Globus pallidus (tissue), 1 donor: ENCODE data around the gene PSG7.
"Not testable (repeated sequence)": the region's sequence is repeated elsewhere in the genome, so short reads cannot be mapped to it uniquely, and the experiment has no call there.

Source experiments
- DNase-seq: peaks from one replicate; pipeline ENCODE4 v3.0.0-alpha.2; 2015; ENCODE audit warnings: low spot score

The PSG7 gene

DNA sequence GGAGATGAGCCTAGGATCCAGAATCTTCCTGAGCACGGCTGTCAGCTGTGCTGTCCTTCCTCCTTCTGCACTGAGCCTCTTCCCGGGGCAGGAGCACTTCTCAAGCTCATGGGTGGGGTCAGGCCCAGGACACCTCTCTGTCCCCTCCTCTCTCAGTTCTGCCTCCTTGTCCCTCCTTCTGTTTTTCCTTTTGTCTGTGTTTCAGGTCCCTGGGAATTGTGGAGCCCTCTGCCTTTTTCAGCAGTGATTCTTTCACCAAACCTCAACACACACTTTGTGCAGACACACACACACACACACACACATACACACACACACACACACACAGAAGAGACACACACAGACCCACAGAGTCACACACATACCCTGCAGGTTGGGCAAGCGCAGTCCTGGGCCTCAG lies at the start of gene PSG7:
Gene PSG7 (minus strand): TSS at position 101 of the 400 bp plus-strand sequence. CDS start 131 bp downstream, outside the sequence.
- DNase-seq, result not testable (repeated sequence)

- no peak for DNase-seq
These were observed 48.6 kb upstream of the PSG7 start for GRCh38 chr19:42985588-42985987.

DNA sequence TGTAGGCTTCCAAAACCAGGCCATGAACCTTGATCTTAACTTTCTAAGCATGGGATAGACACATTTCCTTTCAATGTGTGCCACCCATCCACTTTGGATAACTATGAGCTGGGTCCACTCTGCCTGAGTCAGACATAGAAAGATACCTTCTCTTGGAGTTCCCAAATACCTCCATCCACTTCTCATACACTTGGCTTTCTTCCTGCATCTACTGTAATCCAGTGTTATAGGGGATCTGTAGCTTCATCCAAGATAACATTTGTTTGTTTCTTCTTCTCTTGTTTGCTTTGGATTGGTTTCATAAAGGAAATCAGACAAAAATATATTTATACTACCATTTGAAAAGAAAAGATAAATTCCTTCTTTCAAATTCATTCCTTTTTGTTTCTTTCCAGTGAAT lies 45.1 kb upstream of the PSG7 start:
- DNase-seq, result not testable (repeated sequence)

GRCh38 chr19:42971451-42971850 lies 34.4 kb upstream of the PSG7 start:
- DNase-seq, result not testable (repeated sequence)

- no peak for DNase-seq
These were observed 28.2 kb upstream of the PSG7 start for GRCh38 chr19:42965176-42965575.

DNA sequence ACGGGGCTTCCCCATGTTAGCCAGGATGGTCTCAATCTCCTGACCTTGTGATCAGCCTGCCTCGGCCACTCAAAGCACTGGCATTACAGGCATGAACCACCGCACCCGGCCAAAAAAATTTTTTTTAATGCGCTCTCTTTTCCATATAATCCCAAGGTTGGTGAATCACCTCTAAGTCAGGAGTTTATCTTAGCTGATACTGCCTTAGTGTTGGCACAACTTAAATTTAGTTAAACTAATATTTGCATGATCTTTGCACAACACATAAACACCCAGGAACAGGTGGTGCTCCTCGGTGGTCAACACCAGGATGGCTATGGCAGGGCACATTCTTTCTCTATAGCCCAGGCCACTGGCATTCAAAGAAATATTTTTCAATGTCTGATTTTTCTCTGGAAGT lies 24.1 kb upstream of the PSG7 start:
- no peak for DNase-seq

DNA sequence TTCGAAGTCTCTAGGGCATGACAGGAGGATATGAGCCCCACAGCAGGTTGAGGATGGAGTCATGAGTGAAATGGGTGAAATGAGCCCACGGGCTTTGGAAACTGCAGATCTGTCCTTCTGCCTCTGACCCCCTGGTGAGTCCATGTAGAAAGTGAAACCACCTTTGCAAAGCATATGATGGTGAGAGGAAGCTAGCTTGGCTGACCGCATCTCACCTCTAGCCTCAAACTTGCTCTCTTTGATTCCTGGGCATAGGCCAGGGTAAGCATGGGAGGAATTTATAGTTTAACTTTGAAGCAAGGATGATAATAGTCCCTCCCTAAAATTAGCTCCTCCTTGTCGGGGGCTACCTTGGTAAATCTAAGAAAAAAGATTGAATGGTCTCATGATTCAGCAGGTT lies 15.1 kb upstream of the PSG7 start:
- DNase-seq, result not testable (repeated sequence)

DNA sequence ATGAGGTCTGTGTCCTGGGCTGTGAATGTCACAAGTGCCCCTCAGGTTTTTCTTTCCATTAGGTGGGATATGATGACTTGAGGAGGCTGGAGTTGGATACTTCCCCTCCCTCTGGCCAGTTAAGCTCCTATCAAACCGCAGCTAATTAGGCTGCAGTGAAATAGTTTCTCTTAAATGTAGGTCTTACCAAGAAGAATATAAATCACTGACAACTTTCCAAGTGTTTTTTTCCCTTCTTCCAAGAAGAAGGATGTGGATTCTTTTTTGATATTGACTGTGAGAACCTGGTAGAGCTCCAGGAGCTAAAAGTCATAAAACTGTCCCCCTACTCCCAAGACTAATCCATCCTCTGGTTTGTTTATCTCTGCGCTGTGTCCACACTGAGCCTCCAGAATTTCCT lies 14.5 kb upstream of the PSG7 start:
- not testable (repeated sequence) for DNase-seq

- DNase-seq, result no peak
These were observed 5.3 kb upstream of the PSG7 start for GRCh38 chr19:42942187-42942789.

DNA sequence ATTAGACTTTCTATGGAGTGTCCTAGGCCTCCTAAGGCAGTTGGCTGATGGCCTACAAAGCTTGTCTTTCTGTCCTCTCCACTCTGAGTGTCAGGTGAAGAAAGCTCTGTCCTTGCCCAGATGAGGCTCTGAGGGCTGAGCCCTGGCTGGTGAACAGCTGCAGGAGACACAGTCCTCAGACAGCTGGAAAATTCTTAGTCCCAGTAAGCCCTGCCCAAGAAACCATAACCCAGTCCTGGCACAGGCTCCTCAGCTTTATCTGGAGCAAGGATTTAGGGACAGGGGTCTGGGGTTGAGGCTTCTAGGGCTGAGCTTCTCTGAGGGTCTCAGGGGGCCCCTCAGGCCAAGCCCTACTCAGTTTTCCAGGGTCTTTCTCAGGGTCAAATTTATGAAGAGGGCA lies 2.3 kb downstream of the PSG7 start:
- DNase-seq, result not testable (repeated sequence)

DNA sequence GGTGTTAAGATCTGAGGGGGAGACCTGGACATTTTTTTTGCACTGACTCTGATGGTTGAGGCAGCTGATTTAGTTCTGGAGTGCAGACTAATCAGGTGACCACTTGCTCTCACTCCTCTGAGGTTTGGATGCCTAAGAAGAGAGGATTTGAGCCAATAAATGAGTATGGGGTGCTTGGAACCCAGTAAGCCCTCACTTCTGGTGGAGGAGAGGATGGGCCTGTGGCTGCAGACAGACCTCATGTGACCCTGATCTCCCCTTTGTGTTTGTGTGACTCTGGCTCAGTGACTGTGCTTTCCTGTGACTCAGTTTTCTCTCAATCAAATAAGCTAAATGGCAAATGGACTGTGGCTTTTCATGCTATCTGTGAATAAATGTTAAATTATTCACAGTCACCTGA lies 2.8 kb downstream of the PSG7 start:
- DNase-seq, result not testable (repeated sequence)

DNA sequence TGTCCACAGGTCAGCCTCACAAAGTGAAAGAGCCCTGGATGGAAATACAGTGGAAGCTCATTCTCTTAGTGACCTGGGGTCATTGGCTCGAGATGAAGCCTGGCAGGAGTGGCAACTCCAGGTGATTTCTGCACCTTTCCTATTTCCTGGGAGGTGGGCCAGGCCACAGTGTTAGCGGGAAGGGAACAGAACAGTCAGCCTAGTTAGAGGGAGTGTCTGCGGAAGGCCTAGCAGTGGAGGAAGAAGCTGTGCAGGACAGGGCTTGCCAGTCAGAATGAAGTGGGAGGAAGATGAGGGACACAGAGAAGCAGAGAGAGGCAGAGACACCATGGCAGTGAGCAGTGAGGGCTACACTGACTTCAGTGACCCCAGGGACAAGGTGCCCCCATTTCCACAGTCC lies 3.6 kb downstream of the PSG7 start:
- DNase-seq, result not testable (repeated sequence)

DNA sequence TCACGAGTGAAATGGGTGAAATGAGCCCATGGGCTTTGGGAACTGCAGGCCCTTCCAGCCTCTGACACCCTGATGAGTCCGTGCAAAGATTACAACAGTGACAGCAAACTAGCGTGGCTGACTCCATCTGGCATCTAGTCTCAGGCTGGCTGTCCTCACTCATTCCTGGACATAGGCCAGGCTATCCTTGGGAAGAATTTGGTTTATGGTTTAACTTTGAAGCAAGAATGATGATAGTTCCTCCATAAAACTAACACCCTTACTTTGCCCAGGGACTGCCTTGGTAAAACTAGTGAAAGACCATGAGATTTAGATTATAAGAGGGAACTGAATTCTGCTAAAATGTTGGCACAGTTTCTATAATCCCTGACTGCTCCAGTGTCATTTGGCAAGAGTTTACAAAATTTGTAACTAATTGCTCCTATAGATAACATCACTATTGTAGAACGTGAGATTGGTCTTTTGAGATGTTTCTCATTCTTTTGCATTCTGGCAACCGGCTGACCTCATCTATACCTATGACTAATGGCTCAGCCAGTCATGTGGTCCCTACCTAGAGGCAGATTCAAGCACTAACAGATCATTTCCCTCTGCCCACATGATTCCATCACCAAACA lies 4.4 kb downstream of the PSG7 start:
- not testable (repeated sequence) for DNase-seq

- not testable (repeated sequence) for DNase-seq
These were observed 6.8 kb downstream of the PSG7 start for GRCh38 chr19:42930214-42930613.

GRCh38 chr19:42928896-42929295 lies 8.1 kb downstream of the PSG7 start:
- no peak for DNase-seq

- DNase-seq, result no peak
These were observed 10.2 kb downstream of the PSG7 start for GRCh38 chr19:42926781-42927180.

DNA sequence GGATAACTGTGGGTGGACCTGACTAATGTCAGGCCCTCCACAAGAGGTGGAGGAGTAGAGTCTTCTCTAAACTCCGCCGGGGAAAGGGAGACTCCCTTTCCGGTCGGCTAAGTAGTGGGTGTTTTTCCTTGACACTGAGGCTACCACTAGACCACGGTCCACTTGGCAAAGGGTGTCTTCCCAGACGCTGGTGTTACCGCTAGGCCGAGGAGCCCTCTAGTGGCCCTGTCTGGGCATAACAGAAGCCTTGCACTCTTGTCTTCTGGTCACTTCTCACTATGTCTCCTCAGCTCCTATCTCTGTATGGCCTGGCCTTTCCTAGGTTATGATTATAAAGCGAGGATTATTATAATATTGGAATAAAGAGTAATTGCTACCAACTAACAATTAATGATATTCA lies 13.9 kb downstream of the PSG7 start:
- peak; percentile 21 for DNase-seq

- DNase-seq, result not testable (repeated sequence)
These were observed 16.0 kb downstream of the PSG7 start for GRCh38 chr19:42920971-42921370.

DNA sequence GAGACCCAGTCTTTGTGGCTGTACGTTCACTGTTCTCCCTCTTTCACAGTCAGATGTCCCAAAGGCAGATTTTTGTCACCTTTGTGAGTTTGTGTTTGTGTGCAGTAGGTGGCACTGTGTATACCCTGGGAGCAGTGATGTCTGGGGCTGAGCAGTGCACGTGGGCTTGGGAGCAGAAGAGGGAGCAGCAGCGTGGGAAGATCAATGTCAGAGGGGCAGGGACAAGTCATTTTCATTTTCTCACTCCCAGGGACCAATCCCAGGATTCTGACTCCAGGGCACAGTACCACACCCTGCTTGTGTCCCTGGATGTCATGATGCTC lies 17.3 kb downstream of the PSG7 start:
- DNase-seq, result no peak

DNA sequence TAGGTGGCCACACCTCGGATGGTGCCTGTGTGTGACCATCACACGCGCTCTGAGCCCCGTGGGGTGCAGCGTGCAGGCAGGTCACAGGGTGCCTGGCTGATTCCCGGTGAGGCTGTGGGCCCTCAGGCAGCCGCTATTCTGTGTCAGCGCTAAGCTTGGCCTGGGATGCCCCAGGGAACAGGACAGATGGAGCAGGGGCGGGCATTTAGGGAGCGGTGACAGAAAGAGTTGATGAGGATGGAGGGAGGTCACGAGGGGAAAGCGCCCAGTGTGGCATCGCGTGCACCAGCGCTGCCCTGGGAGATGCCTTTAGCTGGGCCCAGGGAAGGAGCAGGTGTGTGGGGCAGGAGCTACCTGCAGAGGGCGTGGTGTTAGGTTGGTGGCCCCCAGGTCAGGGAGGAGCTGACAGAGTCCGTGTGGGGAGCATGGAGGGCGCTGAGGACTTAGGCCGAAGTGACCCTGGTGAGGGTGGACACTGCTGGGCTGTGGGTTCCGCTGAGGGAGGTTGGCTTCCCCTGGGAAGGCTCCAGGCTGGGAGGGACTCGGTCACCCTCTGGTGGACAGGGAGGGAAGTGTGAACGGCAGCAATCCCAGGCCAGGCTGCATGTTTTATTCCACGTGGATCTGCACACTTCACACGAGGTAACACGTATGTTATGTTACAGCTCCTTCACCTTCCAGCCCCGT lies 17.8 kb downstream of the PSG7 start:
- DNase-seq, result not testable (repeated sequence)

- not testable (repeated sequence) for DNase-seq
These were observed 18.5 kb downstream of the PSG7 start for GRCh38 chr19:42918377-42919069.

GRCh38 chr19:42917634-42918033 lies 19.4 kb downstream of the PSG7 start, which contains the start of gene PSG6:
PSG6 (minus strand) TSS chr19:42917894; CDS start chr19:42917792, 102 bp downstream.
- DNase-seq, result not testable (repeated sequence)

DNA sequence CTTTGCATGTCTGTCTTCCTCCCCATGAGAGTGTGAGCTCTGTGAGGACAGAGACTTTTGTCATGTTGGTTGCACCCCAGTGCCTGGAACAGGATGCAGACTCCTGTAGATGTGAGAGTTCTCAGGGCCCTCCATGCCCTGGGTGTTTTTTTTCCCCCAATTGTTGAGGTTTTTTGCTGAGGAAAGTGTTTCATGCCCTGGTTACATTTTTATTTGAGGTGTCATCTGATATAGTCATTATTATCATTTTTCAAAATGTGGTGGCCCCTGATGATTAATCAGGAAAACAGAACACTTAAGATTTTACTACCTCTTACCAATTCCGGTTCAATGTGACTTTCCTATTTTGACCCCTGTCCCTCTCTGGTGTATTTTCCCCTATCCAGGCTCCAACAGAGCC lies 20.1 kb downstream of the PSG7 start:
- DNase-seq, result not testable (repeated sequence)
